ENCODE data around the gene VASH2.

VASH2 gene

DNA sequence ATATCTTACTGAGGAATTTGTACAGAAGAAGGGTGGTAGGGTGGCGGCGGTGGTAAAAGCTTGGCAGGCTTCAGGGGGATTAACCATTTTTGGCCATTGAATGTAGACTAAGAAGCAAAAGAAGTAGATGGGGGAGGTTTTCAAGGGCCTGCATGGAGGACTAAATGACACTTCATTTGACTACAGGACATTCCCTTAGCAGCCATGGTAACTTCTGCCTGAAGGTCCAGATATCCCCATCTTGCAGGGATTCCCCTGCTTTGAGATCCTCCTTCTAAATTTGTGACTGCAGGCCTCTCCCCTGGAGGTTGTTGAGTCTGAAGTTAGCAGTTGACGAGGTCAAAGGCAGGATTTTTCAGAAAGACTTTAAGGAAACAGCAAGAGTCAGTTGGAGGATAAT is 4.8 kb downstream of the VASH2 start:
- no peak for TF ChIP-seq TAF1 (IDR thresholded peaks at IDR 0.05; ENCODE audit: low read depth)
- no peak for TF ChIP-seq CEBPB (IDR thresholded peaks at IDR 0.05)
- TF ChIP-seq, protein P1, sequence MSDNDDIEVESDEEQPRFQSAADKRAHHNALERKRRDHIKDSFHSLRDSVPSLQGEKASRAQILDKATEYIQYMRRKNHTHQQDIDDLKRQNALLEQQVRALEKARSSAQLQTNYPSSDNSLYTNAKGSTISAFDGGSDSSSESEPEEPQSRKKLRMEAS (IDR thresholded peaks at IDR 0.05): no peak
- TF ChIP-seq TCF12 (IDR thresholded peaks at IDR 0.05; ENCODE audit: low read depth): no peak
- TF ChIP-seq FOXM1 (IDR thresholded peaks at IDR 0.05; ENCODE audit: borderline replicate concordance, low read depth): no peak
- no peak for TF ChIP-seq RAD21 (IDR thresholded peaks at IDR 0.05; ENCODE audit: low read depth)
- TF ChIP-seq EGR1 (IDR thresholded peaks at IDR 0.05): no peak
- TF ChIP-seq, protein P2, sequence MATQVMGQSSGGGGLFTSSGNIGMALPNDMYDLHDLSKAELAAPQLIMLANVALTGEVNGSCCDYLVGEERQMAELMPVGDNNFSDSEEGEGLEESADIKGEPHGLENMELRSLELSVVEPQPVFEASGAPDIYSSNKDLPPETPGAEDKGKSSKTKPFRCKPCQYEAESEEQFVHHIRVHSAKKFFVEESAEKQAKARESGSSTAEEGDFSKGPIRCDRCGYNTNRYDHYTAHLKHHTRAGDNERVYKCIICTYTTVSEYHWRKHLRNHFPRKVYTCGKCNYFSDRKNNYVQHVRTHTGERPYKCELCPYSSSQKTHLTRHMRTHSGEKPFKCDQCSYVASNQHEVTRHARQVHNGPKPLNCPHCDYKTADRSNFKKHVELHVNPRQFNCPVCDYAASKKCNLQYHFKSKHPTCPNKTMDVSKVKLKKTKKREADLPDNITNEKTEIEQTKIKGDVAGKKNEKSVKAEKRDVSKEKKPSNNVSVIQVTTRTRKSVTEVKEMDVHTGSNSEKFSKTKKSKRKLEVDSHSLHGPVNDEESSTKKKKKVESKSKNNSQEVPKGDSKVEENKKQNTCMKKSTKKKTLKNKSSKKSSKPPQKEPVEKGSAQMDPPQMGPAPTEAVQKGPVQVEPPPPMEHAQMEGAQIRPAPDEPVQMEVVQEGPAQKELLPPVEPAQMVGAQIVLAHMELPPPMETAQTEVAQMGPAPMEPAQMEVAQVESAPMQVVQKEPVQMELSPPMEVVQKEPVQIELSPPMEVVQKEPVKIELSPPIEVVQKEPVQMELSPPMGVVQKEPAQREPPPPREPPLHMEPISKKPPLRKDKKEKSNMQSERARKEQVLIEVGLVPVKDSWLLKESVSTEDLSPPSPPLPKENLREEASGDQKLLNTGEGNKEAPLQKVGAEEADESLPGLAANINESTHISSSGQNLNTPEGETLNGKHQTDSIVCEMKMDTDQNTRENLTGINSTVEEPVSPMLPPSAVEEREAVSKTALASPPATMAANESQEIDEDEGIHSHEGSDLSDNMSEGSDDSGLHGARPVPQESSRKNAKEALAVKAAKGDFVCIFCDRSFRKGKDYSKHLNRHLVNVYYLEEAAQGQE (IDR thresholded peaks at IDR 0.05; ENCODE audit: low read depth): no peak
- no peak for TF ChIP-seq NFIC (IDR thresholded peaks at IDR 0.05)
- TF ChIP-seq EP300 (IDR thresholded peaks at IDR 0.05; ENCODE audit: borderline replicate concordance): no peak
- TF ChIP-seq ZBTB7A (IDR thresholded peaks at IDR 0.05; ENCODE audit: low read depth): no peak
- TF ChIP-seq, protein P3, sequence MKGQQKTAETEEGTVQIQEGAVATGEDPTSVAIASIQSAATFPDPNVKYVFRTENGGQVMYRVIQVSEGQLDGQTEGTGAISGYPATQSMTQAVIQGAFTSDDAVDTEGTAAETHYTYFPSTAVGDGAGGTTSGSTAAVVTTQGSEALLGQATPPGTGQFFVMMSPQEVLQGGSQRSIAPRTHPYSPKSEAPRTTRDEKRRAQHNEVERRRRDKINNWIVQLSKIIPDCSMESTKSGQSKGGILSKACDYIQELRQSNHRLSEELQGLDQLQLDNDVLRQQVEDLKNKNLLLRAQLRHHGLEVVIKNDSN (IDR thresholded peaks at IDR 0.05): no peak
- no peak for TF ChIP-seq TEAD4 (IDR thresholded peaks at IDR 0.05)
- no peak for TF ChIP-seq CREB1 (IDR thresholded peaks at IDR 0.05; ENCODE audit: low read depth)
- no peak for TF ChIP-seq YY1 (IDR thresholded peaks at IDR 0.05; ENCODE audit: low read depth)

DNA sequence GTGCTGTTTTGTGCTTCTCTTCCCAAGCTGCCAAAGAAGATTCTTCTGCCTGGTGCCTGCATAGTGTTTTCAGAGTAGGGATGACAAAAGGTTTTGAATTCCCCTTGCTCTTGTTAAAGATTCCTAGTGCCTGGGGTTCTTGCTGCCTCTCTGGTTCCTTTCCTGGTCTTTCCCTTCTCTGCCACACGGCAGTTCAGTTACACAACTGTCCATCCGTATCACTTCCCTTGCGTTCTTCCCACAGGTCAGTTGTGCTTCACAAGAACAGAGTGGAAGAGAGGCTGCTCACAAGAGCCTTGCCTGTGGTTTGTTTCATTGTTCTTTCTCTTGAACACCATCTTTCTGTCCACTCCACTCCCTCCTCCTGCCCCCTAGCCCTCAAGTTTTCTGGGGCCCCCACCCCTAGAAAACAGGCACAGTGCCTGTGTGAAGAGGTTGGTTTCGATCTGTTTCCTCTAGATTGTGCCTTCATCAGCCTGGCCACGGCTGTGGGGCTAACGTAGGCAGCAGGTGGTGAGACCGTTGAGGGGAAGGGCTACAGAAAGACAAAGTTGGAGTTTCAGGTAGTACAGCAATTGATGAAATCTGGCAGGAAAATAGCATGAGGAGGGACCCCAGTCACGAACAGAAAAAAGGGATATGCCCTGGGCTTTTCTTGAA is 5.8 kb downstream of the VASH2 start:
- TF ChIP-seq FOXM1 (IDR thresholded peaks at IDR 0.05; ENCODE audit: borderline replicate concordance, low read depth) (no peak), CEBPB (IDR thresholded peaks at IDR 0.05) (no peak), NFIC (IDR thresholded peaks at IDR 0.05) (no peak), TEAD4 (IDR thresholded peaks at IDR 0.05) (no peak), RAD21 (IDR thresholded peaks at IDR 0.05; ENCODE audit: low read depth) (no peak), ZBTB7A (IDR thresholded peaks at IDR 0.05; ENCODE audit: low read depth) (no peak), CREB1 (IDR thresholded peaks at IDR 0.05; ENCODE audit: low read depth) (no peak)

DNA sequence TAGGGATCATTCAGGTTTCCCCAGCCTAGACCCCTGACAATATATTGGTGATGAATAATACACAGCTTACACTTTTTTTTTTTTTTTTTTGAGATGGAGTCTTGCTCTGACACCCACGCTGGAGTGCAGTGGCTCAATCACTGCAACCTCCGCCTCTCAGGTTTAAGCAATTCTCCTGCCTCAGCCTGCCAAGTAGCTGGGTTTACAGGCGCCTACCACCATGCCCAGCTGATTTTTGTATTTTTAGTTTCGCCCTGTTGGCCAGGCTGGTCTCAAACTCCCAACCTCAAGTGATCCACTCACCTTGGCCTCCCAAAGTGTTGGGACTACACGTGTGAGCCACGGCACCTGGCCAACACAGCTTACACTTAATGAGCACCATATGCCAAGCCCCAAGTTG is 7.2 kb downstream of the VASH2 start:
- TF ChIP-seq RAD21 (IDR thresholded peaks at IDR 0.05; ENCODE audit: low read depth): no peak
- TF ChIP-seq TCF12 (IDR thresholded peaks at IDR 0.05; ENCODE audit: low read depth): no peak
- TF ChIP-seq TEAD4 (IDR thresholded peaks at IDR 0.05): no peak
- no peak for TF ChIP-seq TAF1 (IDR thresholded peaks at IDR 0.05; ENCODE audit: low read depth)
- no peak for TF ChIP-seq YY1 (IDR thresholded peaks at IDR 0.05; ENCODE audit: low read depth)
- TF ChIP-seq NFIC (IDR thresholded peaks at IDR 0.05): no peak
- TF ChIP-seq, protein P1 (IDR thresholded peaks at IDR 0.05): no peak
- TF ChIP-seq EP300 (IDR thresholded peaks at IDR 0.05; ENCODE audit: borderline replicate concordance): no peak
- no peak for TF ChIP-seq CEBPB (IDR thresholded peaks at IDR 0.05)
- no peak for TF ChIP-seq CREB1 (IDR thresholded peaks at IDR 0.05; ENCODE audit: low read depth)
- TF ChIP-seq ZBTB7A (IDR thresholded peaks at IDR 0.05; ENCODE audit: low read depth): no peak
- TF ChIP-seq, protein P2 (IDR thresholded peaks at IDR 0.05; ENCODE audit: low read depth): no peak
- TF ChIP-seq, protein P3 (IDR thresholded peaks at IDR 0.05): no peak
- TF ChIP-seq FOXM1 (IDR thresholded peaks at IDR 0.05; ENCODE audit: borderline replicate concordance, low read depth): no peak
- TF ChIP-seq EGR1 (IDR thresholded peaks at IDR 0.05): no peak

DNA sequence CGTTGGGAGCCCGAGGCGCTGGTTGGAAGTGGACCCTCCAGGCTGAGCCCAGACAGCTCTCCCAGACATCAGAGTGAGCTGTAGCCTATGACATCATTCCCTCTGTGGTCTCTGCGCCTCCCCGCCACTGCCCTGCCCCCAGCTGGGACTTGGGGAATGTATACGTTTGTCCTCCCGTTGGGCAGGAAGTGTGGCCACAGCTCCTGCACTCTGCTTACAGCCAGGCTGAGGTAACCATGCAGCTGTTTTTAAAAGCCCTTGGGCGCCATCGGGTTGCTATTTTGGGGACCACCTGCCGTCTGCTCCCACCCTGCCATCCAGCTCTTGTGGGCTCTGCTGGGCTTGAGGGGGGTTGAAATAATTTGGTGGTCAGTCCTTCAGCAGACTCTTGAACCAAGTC is 7.8 kb downstream of the VASH2 start:
- TF ChIP-seq, protein P1 (IDR thresholded peaks at IDR 0.05): no peak
- no peak for TF ChIP-seq TEAD4 (IDR thresholded peaks at IDR 0.05)
- no peak for TF ChIP-seq TCF12 (IDR thresholded peaks at IDR 0.05; ENCODE audit: low read depth)
- no peak for TF ChIP-seq NFIC (IDR thresholded peaks at IDR 0.05)
- TF ChIP-seq FOXM1 (IDR thresholded peaks at IDR 0.05; ENCODE audit: borderline replicate concordance, low read depth): no peak
- TF ChIP-seq, protein P2 (IDR thresholded peaks at IDR 0.05; ENCODE audit: low read depth): no peak
- TF ChIP-seq, protein P3 (IDR thresholded peaks at IDR 0.05): no peak
- no peak for TF ChIP-seq CREB1 (IDR thresholded peaks at IDR 0.05; ENCODE audit: low read depth)
- TF ChIP-seq RAD21 (IDR thresholded peaks at IDR 0.05; ENCODE audit: low read depth): no peak
- TF ChIP-seq ZBTB7A (IDR thresholded peaks at IDR 0.05; ENCODE audit: low read depth): no peak
- TF ChIP-seq EP300 (IDR thresholded peaks at IDR 0.05; ENCODE audit: borderline replicate concordance): no peak
- no peak for TF ChIP-seq TAF1 (IDR thresholded peaks at IDR 0.05; ENCODE audit: low read depth)
- no peak for TF ChIP-seq CEBPB (IDR thresholded peaks at IDR 0.05)
- no peak for TF ChIP-seq EGR1 (IDR thresholded peaks at IDR 0.05)
- TF ChIP-seq YY1 (IDR thresholded peaks at IDR 0.05; ENCODE audit: low read depth): no peak

All from Ishikawa (cell line).